ENCODE results near the gene UTS2R.
A peak's percentile ranks its signal among the peaks of the same experiment; 100 is the strongest.
"Not testable (repeated sequence)": the region's sequence is repeated elsewhere in the genome, so short reads cannot be mapped to it uniquely, and the experiment has no call there.

The UTS2R gene

DNA sequence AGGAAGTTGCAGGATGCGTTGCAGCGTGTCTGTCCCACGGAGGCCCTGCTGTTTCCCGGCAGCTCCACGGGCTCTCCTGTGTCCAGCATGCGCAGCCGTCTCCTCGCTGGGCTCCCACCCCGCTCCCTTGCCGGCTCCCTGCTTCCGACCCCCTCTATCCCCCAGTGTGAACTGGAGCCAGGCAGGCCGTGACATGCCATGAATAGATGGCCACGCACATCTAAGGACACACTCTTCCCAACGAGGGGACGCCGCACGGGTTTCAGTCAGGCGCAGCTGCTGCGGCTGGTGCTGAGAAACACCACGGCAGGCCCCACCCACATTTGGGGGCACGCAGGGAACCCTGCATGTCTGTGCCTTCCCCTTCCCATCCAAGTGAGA is 37.4 kb downstream of the UTS2R start:
- DNase-seq (ENCODE audit: low read depth): no peak

GRCh38 chr17:82410014-82410716 is 38.6 kb downstream of the UTS2R start:
- no peak for DNase-seq (ENCODE audit: low read depth)

GRCh38 chr17:82411396-82412053 is 40.0 kb downstream of the UTS2R start:
- no peak for DNase-seq (ENCODE audit: low read depth)

GRCh38 chr17:82412081-82412480 is 40.5 kb downstream of the UTS2R start:
- not testable (repeated sequence) for DNase-seq (ENCODE audit: low read depth)

GRCh38 chr17:82412535-82413520 is 41.3 kb downstream of the UTS2R start:
- no peak for DNase-seq (ENCODE audit: low read depth)

DNA sequence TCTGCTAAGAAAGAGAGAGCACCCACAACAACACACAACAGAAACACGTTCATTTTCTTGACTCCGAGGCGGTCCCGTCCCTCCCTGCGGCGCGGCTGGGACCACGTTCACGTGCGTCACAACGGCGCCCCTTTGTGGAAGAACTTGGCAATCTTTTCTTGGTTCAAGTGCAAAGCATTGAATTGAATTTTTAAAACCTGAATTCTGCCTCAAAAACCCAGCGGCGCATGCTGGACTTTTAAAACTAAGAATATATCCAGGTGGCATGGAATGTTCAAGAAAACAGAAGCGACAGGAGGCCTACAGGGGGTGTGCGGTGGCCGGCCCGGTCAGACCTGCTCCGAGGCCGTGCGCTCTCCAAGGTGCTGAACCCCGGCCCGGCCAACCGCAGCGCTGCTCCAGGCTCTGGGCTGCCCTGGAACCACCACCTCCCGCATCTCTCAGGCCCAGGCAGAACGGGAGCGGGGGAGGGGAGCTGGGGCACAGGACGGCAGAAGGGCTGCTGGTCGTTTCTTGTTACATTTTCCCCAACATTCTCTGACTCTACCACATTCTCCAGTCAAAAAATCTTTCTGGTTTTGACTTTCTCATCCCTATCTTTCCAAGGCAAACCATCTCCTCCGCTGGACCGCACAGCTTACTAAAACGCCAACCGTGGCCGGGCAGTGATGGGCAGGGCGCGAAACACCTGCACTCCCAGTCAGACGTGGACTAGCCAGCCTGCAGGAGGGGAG is 43.1 kb downstream of the UTS2R start:
- DNase-seq (ENCODE audit: low read depth): no peak

GRCh38 chr17:82415336-82415735 is 43.8 kb downstream of the UTS2R start:
- DNase-seq (ENCODE audit: low read depth): no peak

DNA sequence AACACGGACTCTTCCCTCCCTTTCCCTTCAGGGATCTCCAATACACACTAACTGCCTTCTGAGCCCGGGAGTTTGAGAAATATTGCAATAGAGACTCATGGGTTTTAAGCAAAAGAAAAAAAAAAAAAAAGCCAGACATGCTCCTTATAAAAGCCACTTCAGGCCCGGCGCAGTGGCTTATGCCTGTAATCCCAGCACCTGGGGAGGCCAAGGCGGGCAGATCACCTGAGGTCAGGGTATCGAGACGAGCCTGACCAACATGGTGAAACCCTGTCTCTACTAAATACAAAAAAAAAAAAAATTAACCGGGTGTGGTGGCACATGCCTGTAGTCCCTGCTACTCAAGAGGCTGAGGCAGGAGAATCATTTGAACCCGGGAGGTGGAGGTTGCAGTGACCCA is 44.2 kb downstream of the UTS2R start:
- no peak for DNase-seq (ENCODE audit: low read depth)

DNA sequence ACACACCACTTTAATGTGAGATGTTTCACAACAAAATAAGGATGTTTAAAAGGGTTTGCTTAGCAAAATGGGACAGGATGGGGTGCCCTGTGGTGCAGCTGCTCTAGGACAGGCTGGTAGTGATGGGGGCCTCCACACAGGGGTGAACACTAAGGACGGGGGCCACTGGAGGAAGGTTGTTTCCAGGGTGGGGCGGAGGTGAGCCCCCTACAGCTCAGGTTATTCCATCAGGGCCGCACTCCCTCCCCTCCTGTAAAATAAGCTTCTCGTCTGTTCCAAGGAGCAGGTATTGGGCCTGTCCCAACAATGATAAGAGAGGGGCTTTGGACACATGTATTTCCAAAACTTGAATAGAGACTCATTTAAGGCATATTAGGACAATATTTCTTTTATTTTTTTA is 44.7 kb downstream of the UTS2R start:
- DNase-seq (ENCODE audit: low read depth): no peak

GRCh38 chr17:82416771-82417170 is 45.2 kb downstream of the UTS2R start:
- no peak for DNase-seq (ENCODE audit: low read depth)

- DNase-seq (ENCODE audit: low read depth): peak; percentile 77
Observed at GRCh38 chr17:82418001-82418986, 46.7 kb downstream of the UTS2R start, which contains the start of the genes HEXD and OGFOD3. HEXD (plus strand) TSS chr17:82418347; CDS start chr17:82419800, 1,453 bp downstream. OGFOD3 (minus strand) TSS chr17:82418586; CDS start chr17:82418485, 101 bp downstream.

DNA sequence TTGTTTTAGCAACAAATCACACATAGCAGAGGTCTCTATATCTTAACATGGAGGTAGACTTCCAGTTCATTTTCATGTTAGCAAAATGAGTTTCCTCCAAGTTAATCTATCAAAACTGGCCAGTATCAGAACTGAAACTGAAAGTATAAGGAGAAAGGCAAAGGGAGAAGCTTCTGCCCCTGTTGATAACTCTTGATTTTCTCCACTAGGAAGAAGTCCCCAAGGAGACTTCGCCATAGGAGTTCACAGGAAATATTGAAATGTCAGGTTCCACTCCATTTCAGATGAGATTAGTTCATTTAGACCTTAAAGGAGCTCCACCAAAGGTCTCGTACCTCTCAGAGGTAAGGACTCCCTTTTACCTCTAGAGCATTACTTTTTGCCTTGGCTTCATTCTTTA is 48.0 kb downstream of the UTS2R start:
- no peak for DNase-seq (ENCODE audit: low read depth)

DNA sequence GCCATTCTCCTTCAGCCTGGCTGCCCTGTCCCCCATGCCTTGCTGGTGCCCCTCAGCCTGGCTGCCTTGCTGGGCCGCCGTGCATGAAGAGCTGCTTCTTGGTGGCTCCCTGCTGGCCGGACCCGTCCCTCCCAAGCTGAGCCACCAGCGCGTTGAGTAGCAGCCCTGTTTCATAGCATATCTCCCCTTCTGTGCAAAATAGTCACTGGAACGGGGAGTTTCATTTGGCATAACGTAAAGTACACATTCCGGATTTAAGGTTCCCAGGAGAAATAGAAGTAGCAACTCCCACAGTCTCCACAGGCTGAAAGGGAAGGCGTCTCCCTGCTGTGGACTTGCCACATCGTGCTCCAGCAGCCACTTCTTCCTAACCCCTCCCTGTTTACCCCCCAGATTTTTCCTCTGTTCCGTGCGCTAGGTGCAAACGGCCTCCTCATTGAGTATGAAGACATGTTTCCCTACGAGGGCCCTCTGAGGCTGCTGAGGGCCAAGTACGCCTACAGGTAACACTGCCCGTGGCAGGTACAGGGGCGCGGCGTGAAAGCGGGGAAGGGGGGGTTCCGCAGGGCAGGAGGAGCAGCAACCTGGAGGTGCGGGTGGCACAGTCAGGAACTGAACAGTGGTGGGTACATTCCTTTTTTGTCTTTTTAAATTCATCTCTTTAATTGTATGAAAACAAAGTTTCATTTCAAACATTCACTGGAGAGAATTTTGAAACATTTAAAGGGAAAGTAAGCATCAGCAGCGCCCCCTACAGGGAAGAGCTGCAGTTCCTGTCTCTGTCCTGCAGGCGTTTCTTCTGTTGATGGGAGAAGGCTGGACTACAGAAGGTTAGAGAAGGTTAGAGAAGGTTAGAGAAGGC is 52.7 kb downstream of the UTS2R start:
- DNase-seq (ENCODE audit: low read depth): no peak

DNA sequence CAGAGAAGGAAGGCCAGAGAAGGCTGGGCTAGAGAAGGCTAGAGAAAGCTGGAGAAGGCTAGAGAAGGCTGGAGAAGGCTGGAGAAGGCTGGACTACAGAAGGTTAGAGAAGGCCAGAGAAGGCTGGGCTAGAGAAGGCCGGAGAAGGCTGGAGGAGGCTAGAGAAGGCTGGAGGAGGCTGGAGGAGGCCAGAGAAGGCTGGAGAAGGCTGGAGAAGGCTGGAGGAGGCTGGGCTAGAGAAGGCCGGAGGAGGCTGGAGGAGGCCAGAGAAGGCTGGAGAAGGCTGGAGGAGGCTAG is 53.2 kb downstream of the UTS2R start:
- no peak for DNase-seq (ENCODE audit: low read depth)
